Testis (tissue), 2 donors: ENCODE results near the gene MAP3K2.

Source experiments
- POLR2A ChIP-seq: fragments of 450-650 bp; IDR thresholded peaks from one replicate; pipeline ENCODE4 v1.6.1; 2017; ENCODE audit warnings: antibody characterized with exemption, mild to moderate bottlenecking, moderate library complexity
- TF ChIP-seq, protein P1 (sequence below), 3 experiments: fragments of 450-650 bp in 2 of 3; fragments of 200-600 bp in 1 of 3; sonication (generic) in 1 of 3; IDR thresholded peaks; one replicate each; pipeline ENCODE4 v1.5.1; 2016 to 2019; ENCODE audit warnings: antibody characterized with exemption in 3 of 3, mild to moderate bottlenecking in 2 of 3, moderate library complexity in 1 of 3

DNA sequence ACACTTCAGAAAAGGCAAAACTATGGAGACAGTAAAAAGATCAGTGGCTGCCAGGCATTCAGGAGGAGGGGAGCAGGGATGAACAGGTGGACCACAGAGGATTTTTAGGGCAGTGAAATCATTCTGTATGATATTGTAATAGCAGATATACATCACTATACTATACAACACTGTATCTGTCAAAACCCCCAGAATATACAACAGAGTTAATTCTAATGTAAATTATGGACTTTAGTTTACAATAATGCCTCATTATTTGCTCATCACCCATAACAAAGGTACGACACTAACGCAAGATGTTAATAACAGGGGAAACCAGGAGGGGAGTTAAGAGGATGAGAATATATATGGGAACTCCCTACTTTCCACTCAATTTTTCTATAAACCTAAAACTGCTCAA lies 28.8 kb downstream of the MAP3K2 start:
- TF ChIP-seq, protein P1, sequence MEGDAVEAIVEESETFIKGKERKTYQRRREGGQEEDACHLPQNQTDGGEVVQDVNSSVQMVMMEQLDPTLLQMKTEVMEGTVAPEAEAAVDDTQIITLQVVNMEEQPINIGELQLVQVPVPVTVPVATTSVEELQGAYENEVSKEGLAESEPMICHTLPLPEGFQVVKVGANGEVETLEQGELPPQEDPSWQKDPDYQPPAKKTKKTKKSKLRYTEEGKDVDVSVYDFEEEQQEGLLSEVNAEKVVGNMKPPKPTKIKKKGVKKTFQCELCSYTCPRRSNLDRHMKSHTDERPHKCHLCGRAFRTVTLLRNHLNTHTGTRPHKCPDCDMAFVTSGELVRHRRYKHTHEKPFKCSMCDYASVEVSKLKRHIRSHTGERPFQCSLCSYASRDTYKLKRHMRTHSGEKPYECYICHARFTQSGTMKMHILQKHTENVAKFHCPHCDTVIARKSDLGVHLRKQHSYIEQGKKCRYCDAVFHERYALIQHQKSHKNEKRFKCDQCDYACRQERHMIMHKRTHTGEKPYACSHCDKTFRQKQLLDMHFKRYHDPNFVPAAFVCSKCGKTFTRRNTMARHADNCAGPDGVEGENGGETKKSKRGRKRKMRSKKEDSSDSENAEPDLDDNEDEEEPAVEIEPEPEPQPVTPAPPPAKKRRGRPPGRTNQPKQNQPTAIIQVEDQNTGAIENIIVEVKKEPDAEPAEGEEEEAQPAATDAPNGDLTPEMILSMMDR (IDR thresholded peaks at IDR 0.05): no peak
- TF ChIP-seq POLR2A: no peak
